ENCODE results near the gene OR4F6.
"Not testable (repeated sequence)": the region's sequence is repeated elsewhere in the genome, so short reads cannot be mapped to it uniquely, and the experiment has no call there.

OR4F6 gene

GRCh38 chr15:101803209-101803608 is at the start of gene OR4F6:
Gene OR4F6, plus strand, starts transcription at chr15:101803509. Its CDS starts 2,211 bp downstream, at chr15:101805720.
- TF ChIP-seq CTCF (IDR thresholded peaks at IDR 0.05; ENCODE audit: low read length, missing control alignments), result no peak
- DNase-seq (ENCODE audit: low read depth), result no peak
- H3K4me3 ChIP-seq (replicated peaks; ENCODE audit: low read depth, low read length), result no peak within 1 kb of the TSS

- DNase-seq (ENCODE audit: low read depth); H3K4me3 ChIP-seq (replicated peaks; ENCODE audit: low read depth, low read length): not testable (repeated sequence)
Measured at GRCh38 chr15:101764669-101765339, 38.5 kb upstream of the OR4F6 start.

GRCh38 chr15:101765340-101765671 is 38.0 kb upstream of the OR4F6 start:
- DNase-seq (ENCODE audit: low read depth), result not testable (repeated sequence)

GRCh38 chr15:101765772-101766456 is 37.4 kb upstream of the OR4F6 start:
- TF ChIP-seq CTCF (IDR thresholded peaks at IDR 0.05; ENCODE audit: low read length, missing control alignments), result no peak
- no peak for DNase-seq (ENCODE audit: low read depth)

More at GRCh38 chr15:101765340-101765671, 38.0 kb upstream of the OR4F6 start:
- not testable (repeated sequence) for H3K4me3 ChIP-seq (replicated peaks; ENCODE audit: low read depth, low read length)

GRCh38 chr15:101767083-101767640 is 36.1 kb upstream of the OR4F6 start:
- DNase-seq (ENCODE audit: low read depth); H3K4me3 ChIP-seq (replicated peaks; ENCODE audit: low read depth, low read length): not testable (repeated sequence)

More at GRCh38 chr15:101765772-101766456, 37.4 kb upstream of the OR4F6 start:
- H3K4me3 ChIP-seq (replicated peaks; ENCODE audit: low read depth, low read length), result no peak overlapping the region

GRCh38 chr15:101772921-101773320 is 30.4 kb upstream of the OR4F6 start:
- no peak for DNase-seq (ENCODE audit: low read depth)
- TF ChIP-seq CTCF (IDR thresholded peaks at IDR 0.05; ENCODE audit: low read length, missing control alignments), result no peak
- no peak overlapping the region for H3K4me3 ChIP-seq (replicated peaks; ENCODE audit: low read depth, low read length)

GRCh38 chr15:101773496-101774100 is 29.7 kb upstream of the OR4F6 start:
- TF ChIP-seq CTCF (IDR thresholded peaks at IDR 0.05; ENCODE audit: low read length, missing control alignments), result peak; percentile 25
- H3K4me3 ChIP-seq (replicated peaks; ENCODE audit: low read depth, low read length), result no peak overlapping the region
- DNase-seq (ENCODE audit: low read depth), result no peak

GRCh38 chr15:101775136-101775535 is 28.2 kb upstream of the OR4F6 start:
- no peak for TF ChIP-seq CTCF (IDR thresholded peaks at IDR 0.05; ENCODE audit: low read length, missing control alignments)
- H3K4me3 ChIP-seq (replicated peaks; ENCODE audit: low read depth, low read length), result no peak overlapping the region
- no peak for DNase-seq (ENCODE audit: low read depth)

- not testable (repeated sequence) for H3K4me3 ChIP-seq (replicated peaks; ENCODE audit: low read depth, low read length); DNase-seq (ENCODE audit: low read depth)
Measured at GRCh38 chr15:101778576-101778975, 24.7 kb upstream of the OR4F6 start.

GRCh38 chr15:101780225-101780624 is 23.1 kb upstream of the OR4F6 start:
- not testable (repeated sequence) for DNase-seq (ENCODE audit: low read depth); H3K4me3 ChIP-seq (replicated peaks; ENCODE audit: low read depth, low read length)

Data from fibroblast of pulmonary artery (primary cell).